H1 (cell line): ENCODE results near the gene ZC3H7B. TPM values are rescaled to one million over a fixed set of nuclear protein-coding genes. Genes with fewer than 3 reads are reported as not detected.
A peak's percentile ranks its signal among the peaks of the same experiment; 100 is the strongest.

ENCODE experiments used
- CTCF ChIA-PET: fragments of 300-600 bp; sonication (Branson Sonifier 250); formaldehyde crosslinking; loops from one replicate; lab custom pipeline; 2021; ENCODE audit not compliant: partially characterized antibody; lab: Charles Lee
- POLR2A ChIA-PET: fragments of 300-600 bp; sonication (Branson Sonifier 250); formaldehyde crosslinking; loops from one replicate; lab custom pipeline; 2021; ENCODE audit warnings: inconsistent platforms; ENCODE audit not compliant: partially characterized antibody; lab: Charles Lee
- DNase-seq, 2 experiments: peaks; one replicate each; pipeline versions ENCODE4 v3.0.0 to v3.0.0-alpha.2; 2010 to 2022; ENCODE audit warnings: low spot score in 2 of 2, low read depth in 1 of 2, mixed read lengths in 1 of 2
- FAIRE-seq: peaks from 2 replicates; lab custom pipeline; 2011; peaks lifted over from hg19 to GRCh38; lab: Jason Lieb, UNC
- H2AFZ ChIP-seq: 2 replicates; pipeline ENCODE4 v1.8.1; 2012; ENCODE audit warnings: low read length, inconsistent platforms
- H2AK5ac ChIP-seq: 2 replicates; pipeline ENCODE4 v1.6.1; 2013; ENCODE audit warnings: low read depth, low read length
- H2BK120ac ChIP-seq: replicated peaks from 2 replicates; pipeline ENCODE3; 2013; ENCODE audit warnings: low read depth, low read length, inconsistent platforms
- H2BK12ac ChIP-seq: 2 replicates; pipeline ENCODE4 v1.6.1; 2013; ENCODE audit warnings: low read depth, low read length
- H2BK15ac ChIP-seq: 2 replicates; pipeline ENCODE4 v1.6.1; 2013; ENCODE audit warnings: low read length
- H2BK20ac ChIP-seq: 2 replicates; pipeline ENCODE4 v1.6.1; 2013; ENCODE audit warnings: low read length
- H2BK5ac ChIP-seq: 2 replicates; pipeline ENCODE4 v1.6.1; 2013; ENCODE audit warnings: low read depth, low read length
- H3K14ac ChIP-seq: 2 replicates; pipeline ENCODE4 v1.6.1; 2013; ENCODE audit warnings: inconsistent platforms; ENCODE audit not compliant: insufficient read length
- H3K18ac ChIP-seq: 2 replicates; pipeline ENCODE4 v1.6.1; 2013; ENCODE audit warnings: low read length; ENCODE audit errors: extremely low read depth
- H3K23ac ChIP-seq: 2 replicates; pipeline ENCODE4 v1.6.1; 2013; ENCODE audit warnings: inconsistent platforms; ENCODE audit not compliant: insufficient read length
- H3K23me2 ChIP-seq: 2 replicates; pipeline ENCODE4 v1.6.1; 2013; ENCODE audit warnings: low read depth, low read length
- H3K27ac ChIP-seq: 2 replicates; pipeline ENCODE4 v1.6.1; 2011; ENCODE audit warnings: low read depth, low read length, inconsistent platforms
- H3K27me3 ChIP-seq, 4 experiments: replicated peaks in 1 of 4; 1 replicate in 1 of 4; 2 replicates in 3 of 4; pipeline versions ENCODE4 v1.6.1 to v1.8.1; 2011 to 2013; ENCODE audit warnings: low read length in 3 of 4, mild to moderate bottlenecking in 3 of 4, inconsistent platforms in 2 of 4, mixed read lengths in 2 of 4, moderate library complexity in 1 of 4; ENCODE audit not compliant: control insufficient read depth in 3 of 4, insufficient read depth in 3 of 4; ENCODE audit errors: extremely low read depth in 1 of 4
- H3K36me3 ChIP-seq, 4 experiments: 2 replicates each; pipeline versions ENCODE4 v1.6.1 to v1.8.1; 2011 to 2013; ENCODE audit warnings: mild to moderate bottlenecking in 4 of 4, low read length in 3 of 4, moderate library complexity in 2 of 4, control low read depth in 1 of 4, inconsistent platforms in 1 of 4; ENCODE audit not compliant: insufficient read depth in 4 of 4, control insufficient read depth in 2 of 4
- H3K4ac ChIP-seq: replicated peaks from 2 replicates; pipeline ENCODE3; 2013; ENCODE audit warnings: low read length, low read depth, mixed read lengths, inconsistent platforms; ENCODE audit not compliant: insufficient read length
- H3K4me1 ChIP-seq, 4 experiments: replicated peaks in 1 of 4; 1 replicate in 1 of 4; 2 replicates in 3 of 4; pipeline versions ENCODE4 v1.6.1 to v1.8.1; 2011 to 2013; ENCODE audit warnings: low read length in 3 of 4, inconsistent platforms in 2 of 4, mixed read lengths in 1 of 4; ENCODE audit not compliant: insufficient read depth in 4 of 4, control insufficient read depth in 3 of 4
- H3K4me2 ChIP-seq, 2 experiments: 2 replicates each; pipeline versions ENCODE4 v1.6.1 to v1.8.1; 2011 to 2013; ENCODE audit warnings: low read depth in 2 of 2, low read length in 2 of 2, control low read depth in 1 of 2, inconsistent platforms in 1 of 2, mild to moderate bottlenecking in 1 of 2; ENCODE audit not compliant: insufficient read depth in 1 of 2
- H3K4me3 ChIP-seq, 4 experiments: fragments of 200-600, 300-600 bp in 1 of 4; sonication (generic), shearing (Covaris generic), sonication (Bioruptor Twin) in 1 of 4; 2 replicates each; pipeline versions ENCODE4 v1.5.1 to v1.8.1; 2011 to 2016; ENCODE audit warnings: low read length in 4 of 4, low read depth in 3 of 4, control low read depth in 2 of 4, inconsistent platforms in 2 of 4, mild to moderate bottlenecking in 2 of 4, mixed read lengths in 1 of 4, moderate library complexity in 1 of 4; ENCODE audit not compliant: insufficient read depth in 2 of 4; ENCODE audit errors: extremely low read depth in 1 of 4
- H3K56ac ChIP-seq: replicated peaks from 2 replicates; pipeline ENCODE3; 2013; ENCODE audit warnings: low read depth, mild to moderate bottlenecking, mixed read lengths, low read length, inconsistent platforms; ENCODE audit not compliant: insufficient read length
- H3K79me1 ChIP-seq: 2 replicates; pipeline ENCODE4 v1.6.1; 2013; ENCODE audit warnings: low read depth, low read length, control low read depth
- H3K79me2 ChIP-seq, 2 experiments: 2 replicates each; pipeline versions ENCODE4 v1.6.1 to v1.8.1; 2012 to 2013; ENCODE audit warnings: low read length in 2 of 2, mild to moderate bottlenecking in 2 of 2, inconsistent platforms in 1 of 2; ENCODE audit not compliant: insufficient read depth in 2 of 2, control insufficient read depth in 1 of 2
- H3K9ac ChIP-seq, 4 experiments: replicated peaks in 1 of 4; 1 replicate in 1 of 4; 2 replicates in 3 of 4; pipeline versions ENCODE4 v1.6.1 to v1.8.1; 2011 to 2013; ENCODE audit warnings: low read depth in 3 of 4, low read length in 3 of 4, control low read depth in 2 of 4, mild to moderate bottlenecking in 2 of 4, moderate library complexity in 2 of 4, inconsistent platforms in 1 of 4; ENCODE audit errors: extremely low read depth in 1 of 4
- H3K9me3 ChIP-seq, 2 experiments: 2 replicates each; pipeline versions ENCODE4 v1.6.1 to v1.8.1; 2012 to 2013; ENCODE audit warnings: mild to moderate bottlenecking in 2 of 2, moderate library complexity in 2 of 2, control low read depth in 1 of 2, inconsistent platforms in 1 of 2, low read depth in 1 of 2, low read length in 1 of 2, mixed read lengths in 1 of 2; ENCODE audit not compliant: insufficient read depth in 2 of 2
- H4K20me1 ChIP-seq, 2 experiments: replicated peaks in 1 of 2; 2 replicates each; pipeline versions ENCODE3 to v1.8.1; 2011 to 2013; ENCODE audit warnings: inconsistent platforms in 2 of 2, low read length in 2 of 2, mild to moderate bottlenecking in 1 of 2; ENCODE audit not compliant: insufficient read depth in 2 of 2, control insufficient read depth in 1 of 2
- H4K5ac ChIP-seq: 2 replicates; pipeline ENCODE4 v1.6.1; 2013; ENCODE audit warnings: low read length, low read depth, mixed read lengths, inconsistent platforms; ENCODE audit not compliant: insufficient read length
- H4K8ac ChIP-seq: 2 replicates; pipeline ENCODE4 v1.8.0; 2013; ENCODE audit warnings: mild to moderate bottlenecking, moderate library complexity, low read length, inconsistent platforms; ENCODE audit not compliant: insufficient read depth; ENCODE audit errors: extremely low read depth
- H4K91ac ChIP-seq: replicated peaks from 2 replicates; pipeline ENCODE3; 2013; ENCODE audit warnings: low read length, mixed read lengths, inconsistent platforms; ENCODE audit not compliant: insufficient read length
- BACH1 ChIP-seq: IDR thresholded peaks from 2 replicates; pipeline ENCODE4 v1.6.1; 2012; ENCODE audit warnings: low read length, improper control_type of control experiment
- BCL11A ChIP-seq, 2 experiments: IDR thresholded peaks; one replicate each; pipeline ENCODE4 v1.6.1; 2011; ENCODE audit warnings: low read depth in 2 of 2, low read length in 2 of 2, mild to moderate bottlenecking in 2 of 2
- BRCA1 ChIP-seq: IDR thresholded peaks from 2 replicates; pipeline ENCODE4 v1.6.1; 2012; ENCODE audit warnings: low read depth, low read length, improper control_type of control experiment
- E2F6 ChIP-seq: IDR thresholded peaks from 2 replicates; pipeline ENCODE4 v1.6.1; 2012; ENCODE audit warnings: inconsistent platforms
- HDAC2 ChIP-seq, 2 experiments: fragments of 300-600 bp in 1 of 2; sonication (generic) in 1 of 2; IDR thresholded peaks; 2 replicates each; pipeline ENCODE4 v1.6.1; 2011 to 2012; ENCODE audit warnings: low read depth in 2 of 2, low read length in 2 of 2, mild to moderate bottlenecking in 2 of 2, moderate library complexity in 2 of 2, borderline replicate concordance in 1 of 2, inconsistent platforms in 1 of 2
- JUND ChIP-seq: IDR thresholded peaks from 2 replicates; pipeline ENCODE4 v1.6.1; 2011; ENCODE audit warnings: mild to moderate bottlenecking, improper control_type of control experiment, low read length
- NRF1 ChIP-seq: IDR thresholded peaks from 2 replicates; pipeline ENCODE4 v1.6.1; 2011; ENCODE audit warnings: mild to moderate bottlenecking, low read depth, low read length, improper control_type of control experiment
- POLR2A ChIP-seq, 2 experiments: IDR thresholded peaks; 1 replicate in 1 of 2; 2 replicates in 1 of 2; pipeline ENCODE4 v1.6.1; 2011; ENCODE audit warnings: low read depth in 2 of 2, low read length in 2 of 2, mild to moderate bottlenecking in 2 of 2; ENCODE audit errors: control extremely low read depth in 1 of 2
- RFX5 ChIP-seq: IDR thresholded peaks from 2 replicates; pipeline ENCODE4 v1.6.1; 2011; ENCODE audit warnings: low read depth, low read length, improper control_type of control experiment, borderline replicate concordance
- RXRA ChIP-seq: IDR thresholded peaks from 2 replicates; pipeline ENCODE4 v1.6.1; 2011; ENCODE audit warnings: low read depth, mild to moderate bottlenecking, low read length, moderate library complexity; ENCODE audit not compliant: insufficient read depth
- SIX5 ChIP-seq: IDR thresholded peaks from 2 replicates; pipeline ENCODE4 v1.6.1; 2011; ENCODE audit warnings: mild to moderate bottlenecking, low read depth, low read length
- SP2 ChIP-seq: IDR thresholded peaks from 2 replicates; pipeline ENCODE4 v1.6.1; 2012; ENCODE audit warnings: mild to moderate bottlenecking, low read length, inconsistent platforms
- TAF7 ChIP-seq: optimal IDR thresholded peaks from 2 replicates; pipeline ENCODE3; 2011; ENCODE audit warnings: low read depth, mild to moderate bottlenecking, inconsistent platforms, low read length, moderate library complexity, borderline replicate concordance
- TBP ChIP-seq: IDR thresholded peaks from 2 replicates; pipeline ENCODE4 v1.6.1; 2011; ENCODE audit warnings: low read depth, low read length, improper control_type of control experiment
- WGBS, 2 experiments: shearing (Covaris generic) in 1 of 2; methylation state at CpG; one replicate each; pipeline versions ENCODE4 v1.1.6 to v1.1.7; 2013 to 2015; ENCODE audit warnings: low lambda C conversion rate in 2 of 2, mixed read lengths in 2 of 2, inconsistent platforms in 1 of 2, low coverage in 1 of 2, missing lambda C conversion rate in 1 of 2; ENCODE audit not compliant: insufficient replicate concordance in 2 of 2, insufficient coverage in 1 of 2, insufficient read length in 1 of 2; ENCODE audit errors: extremely low coverage in 1 of 2, missing lambda C conversion rate in 1 of 2; 5-methylcytosine and 5-hydroxymethylcytosine counted together
- polyA plus RNA-seq, 7 experiments: library from polyadenylated mRNA; depleted of rRNA in 3 of 7; stranded (reverse) in 5 of 7; unstranded in 2 of 7; fragments of >200 nt in 5 of 7; fragments of 200-250 nt in 2 of 7; gene quantifications; 1 replicate in 5 of 7; 2 replicates in 1 of 7; 4 replicates in 1 of 7; pipeline versions ENCODE4 v1.2.1 to v1.2.3, GENCODE V29; 2011 to 2013; ENCODE audit warnings: missing spikeins in 2 of 7, mixed read lengths in 2 of 7
- total RNA-seq: library from RNA; stranded (reverse); fragmentation: NEBNext Ultra II Directional; extraction: Animal tissue kit (Norgen Biotek cat#: 25700); gene quantifications from 2 replicates; pipeline ENCODE4 v1.2.1, GENCODE V29; 2021

The ZC3H7B gene
- total and polyA plus RNA-seq, 2 of the 8 experiments (the other 6 are each of a cell fraction or from before 2014, with no cell fraction given), result 35.5 to 78.6 TPM

DNA sequence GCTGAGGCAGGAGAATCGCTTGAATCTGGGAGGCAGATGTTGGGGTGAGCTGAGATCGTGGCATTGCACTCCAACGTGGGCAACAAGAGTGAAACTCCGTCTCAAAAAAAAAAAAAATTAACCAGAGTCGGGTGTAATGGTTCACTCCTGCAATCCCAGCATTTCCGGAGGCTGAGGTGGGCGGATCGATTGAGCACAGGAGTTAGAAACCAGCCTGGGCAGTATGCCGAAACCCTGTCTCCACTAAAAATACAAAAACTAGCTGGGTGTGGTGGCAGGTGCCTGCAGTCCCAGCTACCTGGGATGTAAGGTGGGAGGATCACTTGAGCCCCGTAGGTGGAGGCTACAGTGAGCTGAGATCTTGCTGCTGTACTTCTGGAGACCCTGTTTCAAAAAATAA lies 16.9 kb upstream of the ZC3H7B start:
- H4K20me1 ChIP-seq, result peaks cover 4 to 13% of the 10 kb centered on the region in 2 experiments
- no peak overlapping the region for H3K4ac ChIP-seq
- no peak overlapping the region for H3K14ac ChIP-seq
- 0 out of 7 replicates have a peak overlapping the region, but pooled peaks of 1 of the 4 experiments have one; percentile 5 for H3K9ac ChIP-seq
- no peak for FAIRE-seq
- H3K79me1 ChIP-seq, result peaks cover 10% of the 10 kb centered on the region; the same call in 1 of the 2 replicates
- H3K18ac ChIP-seq, result no peak overlapping the region
- no peak overlapping the region for H3K23ac ChIP-seq
- WGBS, 2 experiments, result 95% methylated on average over 10 of the region's 10 CpGs; no CpG with 5 or more reads in 1 of the 2 experiments
- ChIA-PET CTCF (interaction anchor here (0.6 kb wide), 1 partner anchor 192 kb away, joined by 4 read pairs; the partner anchor contains the start of gene EP300), POLR2A (interaction anchor here (0.7 to 3.2 kb wide), 8 partner anchors 8 to 162 kb away, joined by 3 to 18 read pairs (median 4); partner anchors contain the start of gene TOB2)
- H2BK15ac ChIP-seq, result no peak overlapping the region
- H2BK12ac ChIP-seq, result no peak overlapping the region
- peaks cover 3% of the 10 kb centered on the region; the same call in 1 of the 2 replicates for H3K23me2 ChIP-seq
- H3K9me3 ChIP-seq, result no peaks in the 10 kb centered on the region
- no peak overlapping the region for H4K5ac ChIP-seq
- H2AFZ ChIP-seq, result no peak overlapping the region
- H4K8ac ChIP-seq, result no peak overlapping the region
- H3K4me1 ChIP-seq, result peaks cover 2 to 14% (median 7%) of the 10 kb centered on the region in 4 experiments; a peak in 6 of 7 replicates
- no peak overlapping the region for H2BK120ac ChIP-seq
- DNase-seq, result no peak
- peak overlapping the region; percentile 71 to 74; a peak in 3 of 4 replicates for H3K4me2 ChIP-seq
- H3K56ac ChIP-seq, result no peak overlapping the region
- no peak overlapping the region for H2BK20ac ChIP-seq
- no peak overlapping the region for H3K27ac ChIP-seq
- no peak overlapping the region for H4K91ac ChIP-seq
- H2AK5ac ChIP-seq, result no peak overlapping the region
- H3K4me3 ChIP-seq, result peak overlapping the region in 1 of 4 experiments; percentile 87; a peak in 2 of 8 replicates
- no peak overlapping the region for H2BK5ac ChIP-seq
- H3K79me2 ChIP-seq, result peaks cover 6 to 45% of the 10 kb centered on the region in 2 experiments; a peak in 3 of 4 replicates
- no peaks in the 10 kb centered on the region for H3K27me3 ChIP-seq
- peaks cover 18 to 47% (median 26%) of the 10 kb centered on the region in 4 experiments for H3K36me3 ChIP-seq
- no peak for TF ChIP-seq E2F6
- TF ChIP-seq HDAC2 (IDR thresholded peaks at IDR 0.05; ENCODE audit: borderline replicate concordance in 1 of 2, low read depth in 2 of 2, low read length in 2 of 2), result no peak
- no peak for TF ChIP-seq TAF7
- no peak for TF ChIP-seq SP2
- TF ChIP-seq BACH1, result no peak
- no peak for TF ChIP-seq RFX5
- no peak for TF ChIP-seq JUND
- no peak for TF ChIP-seq POLR2A (IDR thresholded peaks at IDR 0.05; ENCODE audit: control extremely low read depth in 1 of 2, low read depth in 2 of 2, low read length in 2 of 2)
- TF ChIP-seq NRF1, result no peak
- TF ChIP-seq BRCA1, result no peak
- TF ChIP-seq BCL11A (IDR thresholded peaks at IDR 0.05; ENCODE audit: low read depth in 2 of 2, low read length in 2 of 2), result no peak
- no peak for TF ChIP-seq SIX5
- TF ChIP-seq TBP, result no peak
- no peak for TF ChIP-seq RXRA
